GM10266 (cell line): Measurements from ENCODE around the gene ONECUT3.

Source experiments
- DNase-seq: peaks from one replicate; pipeline ENCODE4 v3.0.0; 2012; ENCODE audit errors: extremely low spot score
- CTCF ChIP-seq: IDR thresholded peaks from 2 replicates; pipeline ENCODE4 v1.5.1; 2012; ENCODE audit warnings: mild to moderate bottlenecking, low read depth; ENCODE audit not compliant: control insufficient read depth, insufficient read depth; ENCODE audit errors: missing control alignments

The ONECUT3 gene

GRCh38 chr19:1783874-1784273 is 30.6 kb downstream of the ONECUT3 start:
- no peak for DNase-seq
- no peak for TF ChIP-seq CTCF

- TF ChIP-seq CTCF, result no peak
- no peak for DNase-seq
These were observed 32.0 kb downstream of the ONECUT3 start for GRCh38 chr19:1785310-1785709.

- DNase-seq, result no peak
- TF ChIP-seq CTCF, result no peak
These were observed 33.4 kb downstream of the ONECUT3 start for GRCh38 chr19:1786668-1787067.

GRCh38 chr19:1787116-1787515 is 33.8 kb downstream of the ONECUT3 start:
- DNase-seq, result no peak
- no peak for TF ChIP-seq CTCF

- no peak for DNase-seq
These were observed 36.1 kb downstream of the ONECUT3 start for GRCh38 chr19:1789261-1790041.

GRCh38 chr19:1790054-1790792 is 36.9 kb downstream of the ONECUT3 start:
- TF ChIP-seq CTCF, result no peak
- DNase-seq, result no peak

More at GRCh38 chr19:1789261-1790041, 36.1 kb downstream of the ONECUT3 start:
- TF ChIP-seq CTCF, result no peak

GRCh38 chr19:1791879-1792278 is 38.6 kb downstream of the ONECUT3 start:
- no peak for TF ChIP-seq CTCF
- DNase-seq, result no peak
